Breast epithelium (tissue), 4 donors: ENCODE results near the gene DHX57. TPM values are rescaled to one million over a fixed set of nuclear protein-coding genes. Genes with fewer than 3 reads are reported as not detected.

Experiments
- DNase-seq, 2 donors: peaks; one replicate each; pipeline ENCODE4 v3.0.0-alpha.2; 2019; ENCODE audit warnings: low spot score in 2 of 2
- H3K27ac ChIP-seq, 2 donors: fragments of 200-600 bp; sonication (generic) in 1 of 2; one replicate each; pipeline ENCODE4 v1.5.1; 2016 to 2019; ENCODE audit warnings: mild to moderate bottlenecking in 1 of 2
- H3K27me3 ChIP-seq, 2 donors: fragments of 200-600 bp; sonication (generic) in 1 of 2; one replicate each; pipeline versions ENCODE4 v1.5.1 to v1.6.0; 2017 to 2019; ENCODE audit warnings: control low read depth in 1 of 2, mild to moderate bottlenecking in 1 of 2
- H3K36me3 ChIP-seq: fragments of 200-600 bp; one replicate; pipeline ENCODE4 v1.5.1; 2019
- H3K4me1 ChIP-seq, 2 donors: fragments of 200-600 bp; sonication (generic); one replicate each; pipeline ENCODE4 v1.5.1; 2016 to 2019; ENCODE audit warnings: control low read depth in 1 of 2
- H3K4me3 ChIP-seq, 3 donors: fragments of 200-600 bp; sonication (generic); 1 replicate in 2 of 3; 2 replicates in 1 of 3; pipeline ENCODE4 v1.5.1; 2016 to 2019; ENCODE audit warnings: mild to moderate bottlenecking in 3 of 3, moderate library complexity in 2 of 3
- H3K9me3 ChIP-seq, 2 donors: fragments of 200-600 bp; sonication (generic) in 1 of 2; one replicate each; pipeline ENCODE4 v1.5.1; 2016 to 2019; ENCODE audit warnings: control low read depth in 1 of 2
- POLR2A ChIP-seq: fragments of 450-650 bp; IDR thresholded peaks from one replicate; pipeline ENCODE4 v1.6.1; 2016; ENCODE audit warnings: antibody characterized with exemption, mild to moderate bottlenecking, moderate library complexity
- POLR2AphosphoS5 ChIP-seq, 3 donors: sonication (generic); formaldehyde crosslinking; IDR thresholded peaks; one replicate each; pipeline ENCODE4 v1.6.1; 2017; ENCODE audit warnings: antibody characterized with exemption in 3 of 3
- intact Hi-C: fragments of 100-400 bp; cut with DNase I; formaldehyde crosslinking; loops from one replicate; pipeline ENCODE4 v1.15.1; 2023; ENCODE audit warnings: low total_unique reads
- total RNA-seq, 3 donors: library from RNA; depleted of rRNA; stranded (reverse); fragments of >200 nt; gene quantifications; one replicate each; pipeline ENCODE4 v1.1.0, GENCODE V29; 2016
- TF ChIP-seq, protein P1 (sequence below), 3 donors: fragments of 450-650 bp; IDR thresholded peaks; one replicate each; pipeline ENCODE4 v1.5.1; 2016 to 2017; ENCODE audit warnings: antibody characterized with exemption in 3 of 3, mild to moderate bottlenecking in 3 of 3, moderate library complexity in 3 of 3

DHX57 gene
- total RNA-seq, 3 donors from 2014 or later = 8.8 to 17.4 (median 14.5) TPM

DNA sequence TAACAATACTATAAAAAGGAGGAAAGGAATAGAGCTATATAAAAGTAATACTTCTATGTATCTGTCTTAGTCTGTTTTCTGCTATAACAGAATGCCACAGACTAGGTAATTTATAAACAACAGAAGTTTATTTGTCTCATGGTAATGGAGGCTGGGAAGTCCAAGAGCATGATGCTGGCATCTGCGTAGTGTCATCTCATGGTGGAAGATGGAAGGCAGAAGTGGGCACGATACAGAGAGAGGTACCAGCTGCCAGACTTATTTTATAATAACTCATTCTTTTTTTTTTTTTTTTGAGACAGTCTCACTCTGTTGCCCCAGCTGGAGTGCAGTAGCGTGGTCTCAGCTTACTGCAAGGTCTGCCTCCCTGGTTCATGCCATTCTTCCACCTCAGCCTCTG is 4.3 kb downstream of the DHX57 start:
- no peak for DNase-seq
- Histone ChIP-seq H3K9me3 (peaks cover 0 to 6% of the 10 kb centered on the region in 2 donors), H3K27ac (no peak overlapping the region), H3K4me3 (no peak overlapping the region), H3K36me3 (no peaks in the 10 kb centered on the region), H3K4me1 (no peaks in the 10 kb centered on the region), H3K27me3 (no peaks in the 10 kb centered on the region)
- TF ChIP-seq POLR2A = no peak
- TF ChIP-seq, protein P1, sequence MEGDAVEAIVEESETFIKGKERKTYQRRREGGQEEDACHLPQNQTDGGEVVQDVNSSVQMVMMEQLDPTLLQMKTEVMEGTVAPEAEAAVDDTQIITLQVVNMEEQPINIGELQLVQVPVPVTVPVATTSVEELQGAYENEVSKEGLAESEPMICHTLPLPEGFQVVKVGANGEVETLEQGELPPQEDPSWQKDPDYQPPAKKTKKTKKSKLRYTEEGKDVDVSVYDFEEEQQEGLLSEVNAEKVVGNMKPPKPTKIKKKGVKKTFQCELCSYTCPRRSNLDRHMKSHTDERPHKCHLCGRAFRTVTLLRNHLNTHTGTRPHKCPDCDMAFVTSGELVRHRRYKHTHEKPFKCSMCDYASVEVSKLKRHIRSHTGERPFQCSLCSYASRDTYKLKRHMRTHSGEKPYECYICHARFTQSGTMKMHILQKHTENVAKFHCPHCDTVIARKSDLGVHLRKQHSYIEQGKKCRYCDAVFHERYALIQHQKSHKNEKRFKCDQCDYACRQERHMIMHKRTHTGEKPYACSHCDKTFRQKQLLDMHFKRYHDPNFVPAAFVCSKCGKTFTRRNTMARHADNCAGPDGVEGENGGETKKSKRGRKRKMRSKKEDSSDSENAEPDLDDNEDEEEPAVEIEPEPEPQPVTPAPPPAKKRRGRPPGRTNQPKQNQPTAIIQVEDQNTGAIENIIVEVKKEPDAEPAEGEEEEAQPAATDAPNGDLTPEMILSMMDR (IDR thresholded peaks at IDR 0.05) = no peak
- TF ChIP-seq POLR2AphosphoS5 (IDR thresholded peaks at IDR 0.05) = no peak
- intact Hi-C loops = no loop called here

DNA sequence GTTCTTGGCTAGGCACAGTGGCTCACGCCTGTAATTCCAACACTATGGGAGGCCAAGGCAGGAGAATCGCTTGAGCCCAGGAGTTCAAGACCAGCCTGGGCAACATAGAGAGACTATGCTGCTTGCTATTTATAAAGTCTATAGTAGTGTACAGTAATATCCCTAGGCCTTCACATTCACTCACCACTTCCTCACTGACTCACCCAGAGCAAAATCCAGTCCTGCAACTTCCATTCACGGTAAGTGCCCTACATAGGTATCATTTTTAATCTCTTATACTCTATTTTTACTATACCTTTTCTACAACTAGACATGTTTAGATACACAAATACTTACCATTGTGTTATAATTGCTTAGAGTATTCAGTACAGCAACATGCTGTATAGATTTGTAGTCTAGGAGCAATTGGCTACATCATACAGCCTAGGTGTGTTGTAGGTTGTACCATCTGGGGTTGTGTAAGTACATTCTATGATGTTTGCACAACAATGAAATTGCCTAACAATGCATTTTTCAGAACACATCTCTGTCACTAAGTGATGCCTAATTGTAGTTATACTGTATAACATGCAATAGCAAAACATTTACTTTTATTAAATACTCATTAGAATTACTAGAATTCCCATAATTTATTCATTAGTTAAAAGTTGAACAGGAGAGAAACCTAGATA is 8.8 kb downstream of the DHX57 start:
- Histone ChIP-seq H3K36me3 (no peaks in the 10 kb centered on the region), H3K27ac (no peak overlapping the region), H3K9me3 (peaks cover 0 to 6% of the 10 kb centered on the region in 2 donors), H3K4me3 (no peak overlapping the region), H3K4me1 (no peaks in the 10 kb centered on the region), H3K27me3 (no peaks in the 10 kb centered on the region)
- no peak for DNase-seq
- intact Hi-C loops = no loop called here
- TF ChIP-seq POLR2A (no peak), POLR2AphosphoS5 (IDR thresholded peaks at IDR 0.05) (no peak)
- TF ChIP-seq, protein P1 (IDR thresholded peaks at IDR 0.05) = no peak

GRCh38 chr2:38863061-38863695 is 12.6 kb downstream of the DHX57 start:
- Histone ChIP-seq H3K9me3 (no peaks in the 10 kb centered on the region), H3K27ac (no peak overlapping the region), H3K27me3 (no peaks in the 10 kb centered on the region), H3K4me1 (no peaks in the 10 kb centered on the region), H3K36me3 (no peaks in the 10 kb centered on the region), H3K4me3 (no peak overlapping the region)
- intact Hi-C loops = no loop called here
- TF ChIP-seq, protein P1 (IDR thresholded peaks at IDR 0.05) = no peak
- TF ChIP-seq POLR2A (no peak), POLR2AphosphoS5 (IDR thresholded peaks at IDR 0.05) (no peak)
- DNase-seq = no peak

DNA sequence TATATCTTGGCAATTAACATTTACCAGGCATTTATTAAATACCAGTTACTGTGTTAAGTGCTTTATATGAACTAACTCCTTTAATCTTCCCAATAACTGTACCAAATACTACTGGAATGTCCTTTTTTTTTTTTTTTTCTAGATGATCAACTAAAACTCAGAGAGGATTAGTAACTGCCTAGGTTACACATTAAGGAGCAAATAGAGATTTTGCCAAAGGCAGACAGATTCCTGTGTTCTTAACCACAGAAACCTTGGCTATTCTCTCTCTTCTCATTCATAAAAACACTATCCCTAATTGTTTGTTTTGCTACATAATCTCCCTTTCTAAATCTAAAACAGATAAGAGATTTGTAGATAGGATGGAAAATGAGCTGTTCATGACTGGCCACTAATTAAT is 13.3 kb downstream of the DHX57 start:
- Histone ChIP-seq H3K36me3 (no peaks in the 10 kb centered on the region), H3K27ac (no peak overlapping the region), H3K27me3 (no peaks in the 10 kb centered on the region), H3K4me3 (no peak overlapping the region), H3K4me1 (no peaks in the 10 kb centered on the region), H3K9me3 (no peaks in the 10 kb centered on the region)
- intact Hi-C loops = no loop called here
- DNase-seq = no peak
- TF ChIP-seq POLR2AphosphoS5 (IDR thresholded peaks at IDR 0.05) (no peak), POLR2A (no peak)
- TF ChIP-seq, protein P1 (IDR thresholded peaks at IDR 0.05) = no peak

- no peaks in the 10 kb centered on the region for H3K9me3 ChIP-seq
- intact Hi-C loops = no loop called here
- H3K36me3 ChIP-seq = no peaks in the 10 kb centered on the region
- no peaks in the 10 kb centered on the region for H3K27me3 ChIP-seq
- H3K4me1 ChIP-seq = no peaks in the 10 kb centered on the region
- no peak overlapping the region for H3K4me3 ChIP-seq
- no peak overlapping the region for H3K27ac ChIP-seq
- DNase-seq = no peak
- TF ChIP-seq, protein P1 (IDR thresholded peaks at IDR 0.05) = no peak
- no peak for TF ChIP-seq POLR2A
- TF ChIP-seq POLR2AphosphoS5 (IDR thresholded peaks at IDR 0.05) = no peak
Measured at GRCh38 chr2:38856165-38856564, 19.6 kb downstream of the DHX57 start.
